ENCODE data around the gene GAN. TPM values are rescaled to one million over a fixed set of nuclear protein-coding genes. Genes with fewer than 3 reads are reported as not detected.

GAN gene
- total and polyA plus RNA-seq, 5 donors: 1.2 to 11.0 (median 8.7) TPM

GRCh38 chr16:81310045-81310644 lies 4.6 kb upstream of the GAN start:
- intact Hi-C loops (cut with DNase I): no loop called here
- Histone ChIP-seq H3K4me3 (ENCODE audit: low read length) (no peak overlapping the region), H3K9me3 (ENCODE audit: control insufficient read depth, low read length) (no peaks in the 10 kb centered on the region), H3K4me1 (ENCODE audit: control insufficient read depth, insufficient read depth, low read length) (peaks cover 7% of the 10 kb centered on the region), H3K27ac (ENCODE audit: low read length) (no peak overlapping the region), H3K27me3 (ENCODE audit: control insufficient read depth, insufficient read depth) (no peaks in the 10 kb centered on the region)
- no peak for DNase-seq
- 87% methylated on average over 5 of the region's 5 CpGs for WGBS
- ATAC-seq: no peak

GRCh38 chr16:81311762-81312161 lies 3.0 kb upstream of the GAN start:
- H3K9me3 ChIP-seq (ENCODE audit: control insufficient read depth, low read length): no peaks in the 10 kb centered on the region
- no peak overlapping the region for H3K4me3 ChIP-seq (ENCODE audit: low read length)
- H3K27ac ChIP-seq (ENCODE audit: low read length): no peak overlapping the region
- ATAC-seq (no peak), DNase-seq (no peak)
- peaks cover 7% of the 10 kb centered on the region for H3K4me1 ChIP-seq (ENCODE audit: control insufficient read depth, insufficient read depth, low read length)
- intact Hi-C loops (cut with DNase I): no loop called here
- no peaks in the 10 kb centered on the region for H3K27me3 ChIP-seq (ENCODE audit: control insufficient read depth, insufficient read depth)

GRCh38 chr16:81313701-81314602 lies 810 bp upstream of the GAN start:
- no peak for DNase-seq
- H3K27ac ChIP-seq (ENCODE audit: low read length): peak overlapping the region; percentile 39
- H3K9me3 ChIP-seq (ENCODE audit: control insufficient read depth, low read length): no peaks in the 10 kb centered on the region
- H3K4me1 ChIP-seq (ENCODE audit: control insufficient read depth, insufficient read depth, low read length): peaks cover 9% of the 10 kb centered on the region
- intact Hi-C loops (cut with DNase I): no loop called here
- ATAC-seq: no peak
- H3K27me3 ChIP-seq (ENCODE audit: control insufficient read depth, insufficient read depth): no peaks in the 10 kb centered on the region
- H3K4me3 ChIP-seq (ENCODE audit: low read length): peak overlapping the region; percentile 69
- WGBS: 4% methylated on average over 16 of the region's 16 CpGs

GRCh38 chr16:81315271-81316175 lies 761 bp downstream of the GAN start:
- intact Hi-C loops (cut with DNase I): no loop called here
- Histone ChIP-seq H3K4me1 (ENCODE audit: control insufficient read depth, insufficient read depth, low read length) (peaks cover 9% of the 10 kb centered on the region), H3K9me3 (ENCODE audit: control insufficient read depth, low read length) (no peaks in the 10 kb centered on the region), H3K27me3 (ENCODE audit: control insufficient read depth, insufficient read depth) (no peaks in the 10 kb centered on the region), H3K4me3 (ENCODE audit: low read length) (peak overlapping the region; percentile 69), H3K27ac (ENCODE audit: low read length) (peak overlapping the region; percentile 55)
- ATAC-seq: peak; percentile 57 to 59
- WGBS: under 1% methylated on average over 88 of the region's 88 CpGs
- peak; percentile 57 to 86 (median 82) for DNase-seq

GRCh38 chr16:81316176-81316496 lies 1.4 kb downstream of the GAN start:
- intact Hi-C loops (cut with DNase I): no loop called here
- Histone ChIP-seq H3K27me3 (ENCODE audit: control insufficient read depth, insufficient read depth) (no peaks in the 10 kb centered on the region), H3K4me3 (ENCODE audit: low read length) (peak overlapping the region; percentile 69), H3K9me3 (ENCODE audit: control insufficient read depth, low read length) (no peaks in the 10 kb centered on the region), H3K27ac (ENCODE audit: low read length) (no peak overlapping the region), H3K4me1 (ENCODE audit: control insufficient read depth, insufficient read depth, low read length) (peaks cover 9% of the 10 kb centered on the region)
- ATAC-seq (no peak), DNase-seq (no peak)
- WGBS: 66% methylated on average over 5 of the region's 5 CpGs

- Histone ChIP-seq H3K4me3 (ENCODE audit: low read length) (no peak overlapping the region), H3K27me3 (ENCODE audit: control insufficient read depth, insufficient read depth) (no peaks in the 10 kb centered on the region), H3K9me3 (ENCODE audit: control insufficient read depth, low read length) (no peaks in the 10 kb centered on the region), H3K4me1 (ENCODE audit: control insufficient read depth, insufficient read depth, low read length) (peaks cover 5% of the 10 kb centered on the region), H3K27ac (ENCODE audit: low read length) (no peak overlapping the region)
- no peak for DNase-seq
- 90% methylated on average over 7 of the region's 7 CpGs for WGBS
- no peak for ATAC-seq
- intact Hi-C loops (cut with DNase I): no loop called here
These were observed 3.9 kb downstream of the GAN start for GRCh38 chr16:81318711-81319110.

GRCh38 chr16:81319221-81319912 lies 4.6 kb downstream of the GAN start:
- no peak overlapping the region for H3K27ac ChIP-seq (ENCODE audit: low read length)
- DNase-seq (no peak), ATAC-seq (no peak)
- intact Hi-C loops (cut with DNase I): no loop called here
- H3K4me3 ChIP-seq (ENCODE audit: low read length): no peak overlapping the region
- peaks cover 3% of the 10 kb centered on the region for H3K4me1 ChIP-seq (ENCODE audit: control insufficient read depth, insufficient read depth, low read length)
- no peaks in the 10 kb centered on the region for H3K27me3 ChIP-seq (ENCODE audit: control insufficient read depth, insufficient read depth)
- no peaks in the 10 kb centered on the region for H3K9me3 ChIP-seq (ENCODE audit: control insufficient read depth, low read length)
- 66% methylated on average over 6 of the region's 6 CpGs for WGBS

GRCh38 chr16:81321039-81321438 lies 6.3 kb downstream of the GAN start:
- Histone ChIP-seq H3K4me1 (ENCODE audit: control insufficient read depth, insufficient read depth, low read length) (peaks cover 3% of the 10 kb centered on the region), H3K27ac (ENCODE audit: low read length) (no peak overlapping the region), H3K27me3 (ENCODE audit: control insufficient read depth, insufficient read depth) (no peaks in the 10 kb centered on the region), H3K4me3 (ENCODE audit: low read length) (no peak overlapping the region), H3K9me3 (ENCODE audit: control insufficient read depth, low read length) (no peaks in the 10 kb centered on the region)
- no peak for ATAC-seq
- DNase-seq: no peak
- intact Hi-C loops (cut with DNase I): no loop called here
- 90% methylated on average over 2 of the region's 2 CpGs for WGBS

GRCh38 chr16:81321536-81321935 lies 6.8 kb downstream of the GAN start:
- Histone ChIP-seq H3K27ac (ENCODE audit: low read length) (no peak overlapping the region), H3K4me3 (ENCODE audit: low read length) (no peak overlapping the region), H3K4me1 (ENCODE audit: control insufficient read depth, insufficient read depth, low read length) (peaks cover 3% of the 10 kb centered on the region), H3K27me3 (ENCODE audit: control insufficient read depth, insufficient read depth) (no peaks in the 10 kb centered on the region), H3K9me3 (ENCODE audit: control insufficient read depth, low read length) (no peaks in the 10 kb centered on the region)
- no peak for ATAC-seq
- DNase-seq: no peak
- 89% methylated on average over 5 of the region's 5 CpGs for WGBS
- intact Hi-C loops (cut with DNase I): no loop called here

- Histone ChIP-seq H3K4me1 (ENCODE audit: control insufficient read depth, insufficient read depth, low read length) (no peaks in the 10 kb centered on the region), H3K4me3 (ENCODE audit: low read length) (no peak overlapping the region), H3K9me3 (ENCODE audit: control insufficient read depth, low read length) (no peaks in the 10 kb centered on the region), H3K27ac (ENCODE audit: low read length) (no peak overlapping the region), H3K27me3 (ENCODE audit: control insufficient read depth, insufficient read depth) (no peaks in the 10 kb centered on the region)
- no peak for DNase-seq
- intact Hi-C loops (cut with DNase I): no loop called here
- ATAC-seq: no peak
- WGBS: 92% methylated on average over 6 of the region's 6 CpGs
These were observed 10.0 kb downstream of the GAN start for GRCh38 chr16:81324808-81325207.

All from right cardiac atrium (tissue), 5 donors.